WTC11 (cell line): ENCODE data around the gene CPA4. TPM values are rescaled to one million over a fixed set of nuclear protein-coding genes. Genes with fewer than 3 reads are reported as not detected.

Source experiments
- ATAC-seq: fragments of 200-7000 bp; cut with Tn5 transposase; 2 replicates; pipeline ENCODE4 v1.10.0; 2021; ENCODE audit warnings: mild to moderate bottlenecking, moderate library complexity
- CTCF ChIA-PET: fragments of 300-600 bp; sonication (Branson Sonifier 250); formaldehyde crosslinking; loops from one replicate; lab custom pipeline; 2021; ENCODE audit warnings: antibody characterized with exemption; lab: Charles Lee
- POLR2A ChIA-PET: fragments of 350-600 bp; sonication (Branson Sonifier 250); formaldehyde crosslinking; loops from one replicate; lab custom pipeline; 2021; ENCODE audit warnings: antibody characterized with exemption; lab: Charles Lee
- DNase-seq: peaks from one replicate; pipeline ENCODE4 v3.0.0; 2021; ENCODE audit warnings: low spot score
- H3K27ac Mint-ChIP-seq: 2 replicates; pipeline ENCODE4 v1.8.0; 2021; ENCODE audit warnings: mixed read lengths
- H3K27me3 Mint-ChIP-seq: 2 replicates; pipeline ENCODE4 v1.8.0; 2021; ENCODE audit warnings: low read depth, mild to moderate bottlenecking, moderate library complexity, mixed read lengths
- H3K36me3 Mint-ChIP-seq: 2 replicates; pipeline ENCODE4 v1.8.0; 2021; ENCODE audit warnings: mixed read lengths
- H3K4me1 Mint-ChIP-seq: 2 replicates; pipeline ENCODE4 v1.8.0; 2022; ENCODE audit warnings: mixed read lengths
- H3K4me3 Mint-ChIP-seq: 2 replicates; pipeline ENCODE4 v1.8.0; 2021; ENCODE audit warnings: mild to moderate bottlenecking, moderate library complexity, mixed read lengths
- H3K9me3 Mint-ChIP-seq: 2 replicates; pipeline ENCODE4 v1.8.0; 2021; ENCODE audit warnings: mixed read lengths
- ATF1 ChIP-seq: sonication (generic); formaldehyde crosslinking; IDR thresholded peaks from 2 replicates; pipeline ENCODE4 v1.8.1; 2023; ENCODE audit warnings: mild to moderate bottlenecking, moderate library complexity, missing genetic modification reagents
- ATF3 ChIP-seq: sonication (generic); formaldehyde crosslinking; conservative IDR thresholded peaks from 2 replicates; pipeline ENCODE4 v1.8.1; 2022; ENCODE audit warnings: mild to moderate bottlenecking, missing genetic modification reagents
- CTCF ChIP-seq: fragments of 200-600 bp; IDR thresholded peaks from 2 replicates; pipeline ENCODE4 v1.8.0; 2022; ENCODE audit warnings: antibody characterized with exemption
- E2F5 ChIP-seq: sonication (generic); formaldehyde crosslinking; IDR thresholded peaks from 2 replicates; pipeline ENCODE4 v1.8.1; 2022; ENCODE audit warnings: mild to moderate bottlenecking, moderate library complexity, missing genetic modification reagents
- FOXP1 ChIP-seq: sonication (generic); formaldehyde crosslinking; IDR thresholded peaks from 2 replicates; pipeline ENCODE4 v1.8.0; 2022; ENCODE audit warnings: missing genetic modification reagents, mild to moderate bottlenecking, moderate library complexity, borderline replicate concordance
- IRF1 ChIP-seq: sonication (generic); formaldehyde crosslinking; IDR thresholded peaks from 2 replicates; pipeline ENCODE4 v1.8.0; 2023; ENCODE audit warnings: missing genetic modification reagents
- JAZF1 ChIP-seq: fragments of 250-450 bp; sonication (Bioruptor Pico); IDR thresholded peaks from 2 replicates; pipeline ENCODE4 v1.9.0; 2021; ENCODE audit warnings: moderate library complexity, mild to moderate bottlenecking, inconsistent platforms
- NR3C1 ChIP-seq: sonication (generic); formaldehyde crosslinking; conservative IDR thresholded peaks from 2 replicates; pipeline ENCODE4 v1.8.1; 2023; ENCODE audit warnings: low read depth, mild to moderate bottlenecking, missing genetic modification reagents
- OVOL2 ChIP-seq: fragments of 250-450 bp; sonication (Bioruptor Pico); IDR thresholded peaks from 2 replicates; pipeline ENCODE4 v1.9.0; 2021; ENCODE audit warnings: mild to moderate bottlenecking, borderline replicate concordance
- RELA ChIP-seq: sonication (generic); formaldehyde crosslinking; IDR thresholded peaks from 2 replicates; pipeline ENCODE4 v1.8.1; 2022; ENCODE audit warnings: missing genetic modification reagents, mild to moderate bottlenecking, borderline replicate concordance
- RORB ChIP-seq: fragments of 250-450 bp; sonication (Bioruptor Pico); IDR thresholded peaks from 2 replicates; pipeline ENCODE4 v1.9.0; 2021; ENCODE audit warnings: mild to moderate bottlenecking
- SMAD4 ChIP-seq: sonication (generic); formaldehyde crosslinking; IDR thresholded peaks from 2 replicates; pipeline ENCODE4 v1.8.0; 2022; ENCODE audit warnings: mild to moderate bottlenecking, missing genetic modification reagents
- SP1 ChIP-seq: sonication (generic); formaldehyde crosslinking; conservative IDR thresholded peaks from 2 replicates; pipeline ENCODE4 v1.8.1; 2022; ENCODE audit warnings: missing genetic modification reagents
- TCF7 ChIP-seq: sonication (generic); formaldehyde crosslinking; IDR thresholded peaks from 2 replicates; pipeline ENCODE4 v1.8.0; 2022; ENCODE audit warnings: mild to moderate bottlenecking, low read depth, missing genetic modification reagents, moderate library complexity
- TEAD1 ChIP-seq: sonication (generic); formaldehyde crosslinking; IDR thresholded peaks from 2 replicates; pipeline ENCODE4 v1.8.0; 2022; ENCODE audit warnings: mild to moderate bottlenecking, missing genetic modification reagents
- TEAD4 ChIP-seq: sonication (generic); formaldehyde crosslinking; IDR thresholded peaks from 2 replicates; pipeline ENCODE4 v1.8.0; 2022; ENCODE audit warnings: mild to moderate bottlenecking, missing genetic modification reagents
- ZBTB21 ChIP-seq: sonication (generic); formaldehyde crosslinking; IDR thresholded peaks from 2 replicates; pipeline ENCODE4 v1.8.1; 2023; ENCODE audit warnings: mild to moderate bottlenecking, missing genetic modification reagents, borderline replicate concordance
- ZMAT4 ChIP-seq: fragments of 250-450 bp; sonication (Bioruptor Pico); IDR thresholded peaks from 2 replicates; pipeline ENCODE4 v1.9.0; 2021; ENCODE audit warnings: mild to moderate bottlenecking
- ZNF121 ChIP-seq: sonication (generic); formaldehyde crosslinking; IDR thresholded peaks from 2 replicates; pipeline ENCODE4 v1.8.0; 2023; ENCODE audit warnings: missing genetic modification reagents
- ZNF232 ChIP-seq: sonication (generic); formaldehyde crosslinking; IDR thresholded peaks from 2 replicates; pipeline ENCODE4 v1.8.0; 2022; ENCODE audit warnings: mild to moderate bottlenecking, missing genetic modification reagents
- ZNF263 ChIP-seq: sonication (generic); formaldehyde crosslinking; IDR thresholded peaks from 2 replicates; pipeline ENCODE4 v1.8.1; 2022; ENCODE audit warnings: low read depth, mild to moderate bottlenecking, moderate library complexity, missing genetic modification reagents
- ZNF281 ChIP-seq: sonication (generic); formaldehyde crosslinking; IDR thresholded peaks from 2 replicates; pipeline ENCODE4 v1.8.0; 2023; ENCODE audit warnings: mild to moderate bottlenecking, missing genetic modification reagents
- ZNF416 ChIP-seq: fragments of 250-450 bp; sonication (Bioruptor Pico); IDR thresholded peaks from 2 replicates; pipeline ENCODE4 v1.9.0; 2021; ENCODE audit warnings: mild to moderate bottlenecking, inconsistent platforms
- ZNF423 ChIP-seq: fragments of 250-450 bp; sonication (Bioruptor Pico); IDR thresholded peaks from 2 replicates; pipeline ENCODE4 v2.1.2; 2022; ENCODE audit warnings: mild to moderate bottlenecking, moderate library complexity
- ZSCAN18 ChIP-seq: fragments of 250-450 bp; sonication (Bioruptor Pico); IDR thresholded peaks from 2 replicates; pipeline ENCODE4 v2.1.2; 2022; ENCODE audit warnings: mild to moderate bottlenecking, moderate library complexity
- total RNA-seq: library from RNA; stranded (reverse); gene quantifications from 3 replicates; pipeline ENCODE4 v1.2.3, GENCODE V29; 2021

CPA4 gene
- total RNA-seq, 1 experiment from 2014 or later = not detected

GRCh38 chr7:130322615-130323014 is 29.7 kb downstream of the CPA4 start:
- no peaks in the 10 kb centered on the region for H3K36me3 Mint-ChIP-seq
- CTCF ChIA-PET = no interaction called here
- H3K4me1 Mint-ChIP-seq = peaks cover 16% of the 10 kb centered on the region
- POLR2A ChIA-PET = no interaction called here
- peak; percentile 39; the same call in 1 of the 2 replicates for ATAC-seq
- no peak for TF ChIP-seq ZMAT4 (CRISPR knock-in tag)
- no peak for TF ChIP-seq ZNF121
- no peak for TF ChIP-seq ZNF281 (CRISPR knock-in tag)
- no peak for TF ChIP-seq JAZF1 (CRISPR knock-in tag)
- H3K4me3 Mint-ChIP-seq = no peak overlapping the region
- H3K27me3 Mint-ChIP-seq = no peaks in the 10 kb centered on the region; the same call in 1 of the 2 replicates
- DNase-seq = no peak
- no peak overlapping the region for H3K27ac Mint-ChIP-seq
- peaks cover 4% of the 10 kb centered on the region; the same call in 1 of the 2 replicates for H3K9me3 Mint-ChIP-seq

GRCh38 chr7:130324306-130324943 is 31.5 kb downstream of the CPA4 start:
- ChIA-PET CTCF (no interaction called here), POLR2A (interaction anchor here (0.6 kb wide), 1 partner anchor 707 kb away, joined by 3 read pairs; no protein-coding TSS in a partner anchor)
- Mint-ChIP-seq H3K36me3 (no peaks in the 10 kb centered on the region), H3K9me3 (peaks cover 4% of the 10 kb centered on the region; the same call in 1 of the 2 replicates), H3K27me3 (no peaks in the 10 kb centered on the region), H3K27ac (no peak overlapping the region), H3K4me3 (no peak overlapping the region), H3K4me1 (peaks cover 20% of the 10 kb centered on the region)
- no peak for DNase-seq
- no peak for TF ChIP-seq IRF1 (CRISPR knock-in tag)
- no peak for TF ChIP-seq ATF1 (CRISPR knock-in tag)
- TF ChIP-seq TEAD1 (CRISPR knock-in tag) = no peak
- TF ChIP-seq E2F5 (CRISPR knock-in tag) = no peak
- no peak for TF ChIP-seq OVOL2 (CRISPR knock-in tag)
- ATAC-seq = no peak

GRCh38 chr7:130329681-130330080 is 36.7 kb downstream of the CPA4 start:
- H3K36me3 Mint-ChIP-seq = no peaks in the 10 kb centered on the region
- TF ChIP-seq RORB (CRISPR knock-in tag) = no peak
- TF ChIP-seq JAZF1 (CRISPR knock-in tag) = no peak
- no peak for TF ChIP-seq CTCF
- no peak for TF ChIP-seq TCF7 (CRISPR knock-in tag)
- TF ChIP-seq SMAD4 (CRISPR knock-in tag) = no peak
- no peak for TF ChIP-seq SP1 (CRISPR knock-in tag)
- no peak for TF ChIP-seq ZNF263 (CRISPR knock-in tag)
- TF ChIP-seq ZNF232 = no peak
- no peak for TF ChIP-seq ZSCAN18 (CRISPR knock-in tag)
- TF ChIP-seq ZNF121 = no peak
- TF ChIP-seq ATF3 (CRISPR knock-in tag) = no peak
- TF ChIP-seq ZBTB21 (CRISPR knock-in tag) = no peak
- no peak for TF ChIP-seq ZNF416
- TF ChIP-seq RELA (CRISPR knock-in tag) = no peak
- no peak for TF ChIP-seq ZNF423 (CRISPR knock-in tag)
- TF ChIP-seq TEAD4 = no peak
- no peak for TF ChIP-seq NR3C1
- TF ChIP-seq FOXP1 = no peak

More at GRCh38 chr7:130329681-130330080, 36.7 kb downstream of the CPA4 start:
- no peak overlapping the region for H3K27ac Mint-ChIP-seq
- ChIA-PET CTCF (interaction anchor here (1.4 kb wide), 1 partner anchor 52 kb away, joined by 4 read pairs; no protein-coding TSS in a partner anchor), POLR2A (no interaction called here)
- H3K4me3 Mint-ChIP-seq = no peak overlapping the region
- DNase-seq (no peak), ATAC-seq (no peak)
- peaks cover 17% of the 10 kb centered on the region for H3K4me1 Mint-ChIP-seq
- no peaks in the 10 kb centered on the region; the same call in 1 of the 2 replicates for H3K27me3 Mint-ChIP-seq
- H3K9me3 Mint-ChIP-seq = no peaks in the 10 kb centered on the region
